H1 (cell line): ENCODE results near the gene MTG1. TPM values are rescaled to one million over a fixed set of nuclear protein-coding genes. Genes with fewer than 3 reads are reported as not detected.

Experiments used
- CTCF ChIA-PET: fragments of 300-600 bp; sonication (Branson Sonifier 250); formaldehyde crosslinking; loops from one replicate; lab custom pipeline; 2021; ENCODE audit not compliant: partially characterized antibody; lab: Charles Lee
- POLR2A ChIA-PET: fragments of 300-600 bp; sonication (Branson Sonifier 250); formaldehyde crosslinking; loops from one replicate; lab custom pipeline; 2021; ENCODE audit warnings: inconsistent platforms; ENCODE audit not compliant: partially characterized antibody; lab: Charles Lee
- DNase-seq, 2 experiments: peaks; one replicate each; pipeline versions ENCODE4 v3.0.0 to v3.0.0-alpha.2; 2010 to 2022; ENCODE audit warnings: low spot score in 2 of 2, low read depth in 1 of 2, mixed read lengths in 1 of 2
- FAIRE-seq: peaks from 2 replicates; lab custom pipeline; 2011; peaks lifted over from hg19 to GRCh38; lab: Jason Lieb, UNC
- H2AFZ ChIP-seq: 2 replicates; pipeline ENCODE4 v1.8.1; 2012; ENCODE audit warnings: low read length, inconsistent platforms
- H2AK5ac ChIP-seq: 2 replicates; pipeline ENCODE4 v1.6.1; 2013; ENCODE audit warnings: low read depth, low read length
- H2BK120ac ChIP-seq: replicated peaks from 2 replicates; pipeline ENCODE3; 2013; ENCODE audit warnings: low read depth, low read length, inconsistent platforms
- H2BK12ac ChIP-seq: 2 replicates; pipeline ENCODE4 v1.6.1; 2013; ENCODE audit warnings: low read depth, low read length
- H2BK15ac ChIP-seq: 2 replicates; pipeline ENCODE4 v1.6.1; 2013; ENCODE audit warnings: low read length
- H2BK20ac ChIP-seq: 2 replicates; pipeline ENCODE4 v1.6.1; 2013; ENCODE audit warnings: low read length
- H2BK5ac ChIP-seq: 2 replicates; pipeline ENCODE4 v1.6.1; 2013; ENCODE audit warnings: low read depth, low read length
- H3K14ac ChIP-seq: 2 replicates; pipeline ENCODE4 v1.6.1; 2013; ENCODE audit warnings: inconsistent platforms; ENCODE audit not compliant: insufficient read length
- H3K18ac ChIP-seq: 2 replicates; pipeline ENCODE4 v1.6.1; 2013; ENCODE audit warnings: low read length; ENCODE audit errors: extremely low read depth
- H3K23ac ChIP-seq: 2 replicates; pipeline ENCODE4 v1.6.1; 2013; ENCODE audit warnings: inconsistent platforms; ENCODE audit not compliant: insufficient read length
- H3K23me2 ChIP-seq: 2 replicates; pipeline ENCODE4 v1.6.1; 2013; ENCODE audit warnings: low read depth, low read length
- H3K27ac ChIP-seq: 2 replicates; pipeline ENCODE4 v1.6.1; 2011; ENCODE audit warnings: low read depth, low read length, inconsistent platforms
- H3K27me3 ChIP-seq, 4 experiments: replicated peaks in 1 of 4; 1 replicate in 1 of 4; 2 replicates in 3 of 4; pipeline versions ENCODE4 v1.6.1 to v1.8.1; 2011 to 2013; ENCODE audit warnings: low read length in 3 of 4, mild to moderate bottlenecking in 3 of 4, inconsistent platforms in 2 of 4, mixed read lengths in 2 of 4, moderate library complexity in 1 of 4; ENCODE audit not compliant: control insufficient read depth in 3 of 4, insufficient read depth in 3 of 4; ENCODE audit errors: extremely low read depth in 1 of 4
- H3K36me3 ChIP-seq, 4 experiments: 2 replicates each; pipeline versions ENCODE4 v1.6.1 to v1.8.1; 2011 to 2013; ENCODE audit warnings: mild to moderate bottlenecking in 4 of 4, low read length in 3 of 4, moderate library complexity in 2 of 4, control low read depth in 1 of 4, inconsistent platforms in 1 of 4; ENCODE audit not compliant: insufficient read depth in 4 of 4, control insufficient read depth in 2 of 4
- H3K4ac ChIP-seq: replicated peaks from 2 replicates; pipeline ENCODE3; 2013; ENCODE audit warnings: low read length, low read depth, mixed read lengths, inconsistent platforms; ENCODE audit not compliant: insufficient read length
- H3K4me1 ChIP-seq, 4 experiments: replicated peaks in 1 of 4; 1 replicate in 1 of 4; 2 replicates in 3 of 4; pipeline versions ENCODE4 v1.6.1 to v1.8.1; 2011 to 2013; ENCODE audit warnings: low read length in 3 of 4, inconsistent platforms in 2 of 4, mixed read lengths in 1 of 4; ENCODE audit not compliant: insufficient read depth in 4 of 4, control insufficient read depth in 3 of 4
- H3K4me2 ChIP-seq, 2 experiments: 2 replicates each; pipeline versions ENCODE4 v1.6.1 to v1.8.1; 2011 to 2013; ENCODE audit warnings: low read depth in 2 of 2, low read length in 2 of 2, control low read depth in 1 of 2, inconsistent platforms in 1 of 2, mild to moderate bottlenecking in 1 of 2; ENCODE audit not compliant: insufficient read depth in 1 of 2
- H3K4me3 ChIP-seq, 4 experiments: fragments of 200-600, 300-600 bp in 1 of 4; sonication (generic), shearing (Covaris generic), sonication (Bioruptor Twin) in 1 of 4; 2 replicates each; pipeline versions ENCODE4 v1.5.1 to v1.8.1; 2011 to 2016; ENCODE audit warnings: low read length in 4 of 4, low read depth in 3 of 4, control low read depth in 2 of 4, inconsistent platforms in 2 of 4, mild to moderate bottlenecking in 2 of 4, mixed read lengths in 1 of 4, moderate library complexity in 1 of 4; ENCODE audit not compliant: insufficient read depth in 2 of 4; ENCODE audit errors: extremely low read depth in 1 of 4
- H3K56ac ChIP-seq: replicated peaks from 2 replicates; pipeline ENCODE3; 2013; ENCODE audit warnings: low read depth, mild to moderate bottlenecking, mixed read lengths, low read length, inconsistent platforms; ENCODE audit not compliant: insufficient read length
- H3K79me1 ChIP-seq: 2 replicates; pipeline ENCODE4 v1.6.1; 2013; ENCODE audit warnings: low read depth, low read length, control low read depth
- H3K79me2 ChIP-seq, 2 experiments: 2 replicates each; pipeline versions ENCODE4 v1.6.1 to v1.8.1; 2012 to 2013; ENCODE audit warnings: low read length in 2 of 2, mild to moderate bottlenecking in 2 of 2, inconsistent platforms in 1 of 2; ENCODE audit not compliant: insufficient read depth in 2 of 2, control insufficient read depth in 1 of 2
- H3K9ac ChIP-seq, 4 experiments: replicated peaks in 1 of 4; 1 replicate in 1 of 4; 2 replicates in 3 of 4; pipeline versions ENCODE4 v1.6.1 to v1.8.1; 2011 to 2013; ENCODE audit warnings: low read depth in 3 of 4, low read length in 3 of 4, control low read depth in 2 of 4, mild to moderate bottlenecking in 2 of 4, moderate library complexity in 2 of 4, inconsistent platforms in 1 of 4; ENCODE audit errors: extremely low read depth in 1 of 4
- H3K9me3 ChIP-seq, 2 experiments: 2 replicates each; pipeline versions ENCODE4 v1.6.1 to v1.8.1; 2012 to 2013; ENCODE audit warnings: mild to moderate bottlenecking in 2 of 2, moderate library complexity in 2 of 2, control low read depth in 1 of 2, inconsistent platforms in 1 of 2, low read depth in 1 of 2, low read length in 1 of 2, mixed read lengths in 1 of 2; ENCODE audit not compliant: insufficient read depth in 2 of 2
- H4K20me1 ChIP-seq, 2 experiments: replicated peaks in 1 of 2; 2 replicates each; pipeline versions ENCODE3 to v1.8.1; 2011 to 2013; ENCODE audit warnings: inconsistent platforms in 2 of 2, low read length in 2 of 2, mild to moderate bottlenecking in 1 of 2; ENCODE audit not compliant: insufficient read depth in 2 of 2, control insufficient read depth in 1 of 2
- H4K5ac ChIP-seq: 2 replicates; pipeline ENCODE4 v1.6.1; 2013; ENCODE audit warnings: low read length, low read depth, mixed read lengths, inconsistent platforms; ENCODE audit not compliant: insufficient read length
- H4K8ac ChIP-seq: 2 replicates; pipeline ENCODE4 v1.8.0; 2013; ENCODE audit warnings: mild to moderate bottlenecking, moderate library complexity, low read length, inconsistent platforms; ENCODE audit not compliant: insufficient read depth; ENCODE audit errors: extremely low read depth
- H4K91ac ChIP-seq: replicated peaks from 2 replicates; pipeline ENCODE3; 2013; ENCODE audit warnings: low read length, mixed read lengths, inconsistent platforms; ENCODE audit not compliant: insufficient read length
- CBX5 ChIP-seq: fragments of 300-800, 300-1000 bp; sonication (generic); IDR thresholded peaks from 2 replicates; pipeline ENCODE4 v1.7.1; 2016; ENCODE audit warnings: antibody characterized with exemption, low read length, low read depth
- EZH2 ChIP-seq: fragments of 200-600 bp; sonication (generic); IDR thresholded peaks from 2 replicates; pipeline ENCODE4 v1.7.1; 2012; ENCODE audit warnings: low read depth, mild to moderate bottlenecking, moderate library complexity, low read length, inconsistent platforms; ENCODE audit not compliant: severe bottlenecking
- JUND ChIP-seq: IDR thresholded peaks from 2 replicates; pipeline ENCODE4 v1.6.1; 2011; ENCODE audit warnings: mild to moderate bottlenecking, improper control_type of control experiment, low read length
- KDM1A ChIP-seq: fragments of 200-600, 300-600 bp; sonication (generic); IDR thresholded peaks from 2 replicates; pipeline ENCODE4 v1.7.1; 2016; ENCODE audit warnings: mild to moderate bottlenecking, low read length, borderline replicate concordance
- KDM4A ChIP-seq: IDR thresholded peaks from one replicate; pipeline ENCODE4 v1.7.1; 2012; ENCODE audit warnings: low read depth, mild to moderate bottlenecking, moderate library complexity, low read length, inconsistent platforms; ENCODE audit not compliant: severe bottlenecking
- NRF1 ChIP-seq: IDR thresholded peaks from 2 replicates; pipeline ENCODE4 v1.6.1; 2011; ENCODE audit warnings: mild to moderate bottlenecking, low read depth, low read length, improper control_type of control experiment
- PHF8 ChIP-seq: fragments of 200-600 bp; sonication (generic); conservative IDR thresholded peaks from 2 replicates; pipeline ENCODE4 v1.7.1; 2012; ENCODE audit warnings: low read depth, mild to moderate bottlenecking, inconsistent platforms, low read length, moderate library complexity
- POU5F1 ChIP-seq: IDR thresholded peaks from 2 replicates; pipeline ENCODE4 v1.6.1; 2011; ENCODE audit warnings: low read depth, mild to moderate bottlenecking, low read length, moderate library complexity
- RBBP5 ChIP-seq: IDR thresholded peaks from 2 replicates; pipeline ENCODE4 v1.7.1; 2012; ENCODE audit warnings: low read depth, mild to moderate bottlenecking, inconsistent platforms, low read length, moderate library complexity, borderline replicate concordance
- RFX5 ChIP-seq: IDR thresholded peaks from 2 replicates; pipeline ENCODE4 v1.6.1; 2011; ENCODE audit warnings: low read depth, low read length, improper control_type of control experiment, borderline replicate concordance
- SP1 ChIP-seq: IDR thresholded peaks from 2 replicates; pipeline ENCODE4 v1.6.1; 2011; ENCODE audit warnings: low read depth, low read length
- SP4 ChIP-seq: IDR thresholded peaks from 2 replicates; pipeline ENCODE4 v1.6.1; 2012; ENCODE audit warnings: low read length, inconsistent platforms
- SRF ChIP-seq: IDR thresholded peaks from 2 replicates; pipeline ENCODE4 v1.6.1; 2011; ENCODE audit warnings: mild to moderate bottlenecking, low read depth, low read length, moderate library complexity
- TAF1 ChIP-seq: IDR thresholded peaks from 2 replicates; pipeline ENCODE4 v1.6.1; 2011; ENCODE audit warnings: mild to moderate bottlenecking, low read depth, low read length
- YY1 ChIP-seq: IDR thresholded peaks from 2 replicates; pipeline ENCODE4 v1.6.1; 2011; ENCODE audit warnings: low read depth, mild to moderate bottlenecking, low read length
- ZNF274 ChIP-seq: IDR thresholded peaks from 2 replicates; pipeline ENCODE4 v1.7.0; 2012; ENCODE audit warnings: low read length, borderline replicate concordance; ENCODE audit errors: extremely low read depth
- WGBS, 2 experiments: shearing (Covaris generic) in 1 of 2; methylation state at CpG; one replicate each; pipeline versions ENCODE4 v1.1.6 to v1.1.7; 2013 to 2015; ENCODE audit warnings: low lambda C conversion rate in 2 of 2, mixed read lengths in 2 of 2, inconsistent platforms in 1 of 2, low coverage in 1 of 2, missing lambda C conversion rate in 1 of 2; ENCODE audit not compliant: insufficient replicate concordance in 2 of 2, insufficient coverage in 1 of 2, insufficient read length in 1 of 2; ENCODE audit errors: extremely low coverage in 1 of 2, missing lambda C conversion rate in 1 of 2; 5-methylcytosine and 5-hydroxymethylcytosine counted together
- polyA plus RNA-seq, 7 experiments: library from polyadenylated mRNA; depleted of rRNA in 3 of 7; stranded (reverse) in 5 of 7; unstranded in 2 of 7; fragments of >200 nt in 5 of 7; fragments of 200-250 nt in 2 of 7; gene quantifications; 1 replicate in 5 of 7; 2 replicates in 1 of 7; 4 replicates in 1 of 7; pipeline versions ENCODE4 v1.2.1 to v1.2.3, GENCODE V29; 2011 to 2013; ENCODE audit warnings: missing spikeins in 2 of 7, mixed read lengths in 2 of 7
- total RNA-seq: library from RNA; stranded (reverse); fragmentation: NEBNext Ultra II Directional; extraction: Animal tissue kit (Norgen Biotek cat#: 25700); gene quantifications from 2 replicates; pipeline ENCODE4 v1.2.1, GENCODE V29; 2021

Gene MTG1
- total and polyA plus RNA-seq, 2 of the 8 experiments (the other 6 are each of a cell fraction or from before 2014, with no cell fraction given), result 56.6 to 81.6 TPM

- Histone ChIP-seq H4K91ac (no peak overlapping the region), H3K27me3 (no peaks in the 10 kb centered on the region), H3K23ac (no peak overlapping the region), H4K20me1 (no peaks in the 10 kb centered on the region), H3K18ac (no peak overlapping the region), H3K14ac (no peak overlapping the region), H2BK20ac (no peak overlapping the region), H2AK5ac (no peak overlapping the region), H3K9ac (no peak overlapping the region), H2BK5ac (no peak overlapping the region), H3K4me3 (no peak overlapping the region), H3K36me3 (no peaks in the 10 kb centered on the region), H4K5ac (no peak overlapping the region), H3K79me2 (no peaks in the 10 kb centered on the region), H3K23me2 (no peaks in the 10 kb centered on the region), H2BK12ac (no peak overlapping the region), H3K4me1 (no peaks in the 10 kb centered on the region), H2AFZ (no peak overlapping the region), H2BK15ac (no peak overlapping the region), H3K4me2 (no peak overlapping the region), H3K56ac (no peak overlapping the region), H3K4ac (no peak overlapping the region), H3K79me1 (no peaks in the 10 kb centered on the region), H2BK120ac (no peak overlapping the region), H4K8ac (no peak overlapping the region), H3K9me3 (peaks cover 62 to 75% of the 10 kb centered on the region in 2 experiments), H3K27ac (no peak overlapping the region)
- DNase-seq (no peak), FAIRE-seq (no peak)
- ChIA-PET CTCF (interaction anchor here (1.7 kb wide), 1 partner anchor 135 kb away, joined by 4 read pairs; no protein-coding TSS in a partner anchor), POLR2A (no interaction called here)
- WGBS, 2 experiments, result 74% methylated on average over 9 of the region's 12 CpGs; no CpG with 5 or more reads in 1 of the 2 experiments
- TF ChIP-seq PHF8 (no peak), RFX5 (no peak), SRF (no peak), TAF1 (no peak), KDM1A (no peak), SP4 (no peak), NRF1 (no peak), RBBP5 (no peak), YY1 (no peak), ZNF274 (no peak), POU5F1 (no peak), JUND (no peak), EZH2 (no peak), SP1 (no peak), KDM4A (no peak), CBX5 (no peak)
Measured at GRCh38 chr10:133464582-133465031, 70.7 kb downstream of the MTG1 start.
